Endothelial cell of umbilical vein (primary cell): ENCODE measurements around the gene INHBE. TPM values are rescaled to one million over a fixed set of nuclear protein-coding genes. Genes with fewer than 3 reads are reported as not detected.

Experiments
- BruUV-seq: library from RNA; stranded (reverse); fragments of 400-500 nt; replicated peaks from 2 replicates; lab custom pipeline; 2021; lab: Mats Ljungman, UMichigan
- CTCF ChIA-PET: fragments of 300-600, 350-600 bp; sonication (Branson Sonifier 250); formaldehyde crosslinking; loops from one replicate; lab custom pipeline; 2021; ENCODE audit warnings: antibody characterized with exemption, inconsistent platforms; lab: Charles Lee
- POLR2A ChIA-PET: fragments of 300-600, 350-600 bp; sonication (Branson Sonifier 250); formaldehyde crosslinking; loops from one replicate; lab custom pipeline; 2021; ENCODE audit warnings: antibody characterized with exemption, inconsistent platforms; lab: Charles Lee
- DNase-seq: peaks from one replicate; pipeline ENCODE4 v3.0.0-alpha.2; 2011; ENCODE audit warnings: low read depth, low spot score
- FAIRE-seq: peaks from 2 replicates; lab custom pipeline; 2011; peaks lifted over from hg19 to GRCh38; lab: Jason Lieb, UNC
- H2AFZ ChIP-seq: 2 replicates; pipeline ENCODE4 v1.6.0; 2012; ENCODE audit warnings: low read depth, low read length, control low read depth, inconsistent platforms
- H3K27ac ChIP-seq: 2 replicates; pipeline ENCODE4 v1.5.1; 2011; ENCODE audit warnings: low read depth, mild to moderate bottlenecking, control low read depth, low read length, moderate library complexity; ENCODE audit not compliant: insufficient read depth
- H3K27me3 ChIP-seq, 2 experiments: 2 replicates each; pipeline versions ENCODE4 v1.6.0 to v1.6.1; 2011; ENCODE audit warnings: low read length in 2 of 2, mixed read lengths in 1 of 2; ENCODE audit not compliant: control insufficient read depth in 2 of 2, insufficient read depth in 2 of 2
- H3K36me3 ChIP-seq, 2 experiments: 2 replicates in 1 of 2; 3 replicates in 1 of 2; pipeline ENCODE4 v1.5.1; 2011; ENCODE audit warnings: low read length in 2 of 2, mild to moderate bottlenecking in 1 of 2, moderate library complexity in 1 of 2; ENCODE audit not compliant: control insufficient read depth in 2 of 2, insufficient read depth in 2 of 2; ENCODE audit errors: extremely low read depth in 1 of 2
- H3K4me1 ChIP-seq: 3 replicates; pipeline ENCODE4 v1.5.1; 2011; ENCODE audit warnings: mild to moderate bottlenecking, low read length; ENCODE audit not compliant: control insufficient read depth, insufficient read depth; ENCODE audit errors: extremely low read depth
- H3K4me2 ChIP-seq: 2 replicates; pipeline ENCODE4 v1.6.1; 2011; ENCODE audit warnings: low read length, control low read depth, mixed read lengths; ENCODE audit not compliant: insufficient read depth
- H3K4me3 ChIP-seq, 3 experiments: fragments of 200-600 bp in 1 of 3; sonication (generic), shearing (Covaris generic) in 1 of 3; replicated peaks in 1 of 3; 2 replicates each; pipeline ENCODE4 v1.5.1; 2011 to 2016; ENCODE audit warnings: control low read depth in 3 of 3, low read length in 3 of 3, mild to moderate bottlenecking in 2 of 3, inconsistent platforms in 1 of 3, low read depth in 1 of 3, moderate library complexity in 1 of 3; ENCODE audit not compliant: insufficient read depth in 1 of 3
- H3K79me2 ChIP-seq: 2 replicates; pipeline ENCODE4 v1.6.0; 2012; ENCODE audit warnings: low read length, inconsistent platforms; ENCODE audit not compliant: control insufficient read depth, insufficient read depth
- H3K9ac ChIP-seq: replicated peaks from 2 replicates; pipeline ENCODE3; 2011; ENCODE audit warnings: low read length, control low read depth; ENCODE audit not compliant: insufficient read depth; ENCODE audit errors: extremely low read depth
- H3K9me1 ChIP-seq: replicated peaks from 3 replicates; pipeline ENCODE4 v1.6.0; 2011; ENCODE audit warnings: mild to moderate bottlenecking, low read length; ENCODE audit not compliant: control insufficient read depth, insufficient read depth; ENCODE audit errors: extremely low read depth
- H3K9me3 ChIP-seq: replicated peaks from 2 replicates; pipeline ENCODE4 v1.5.1; 2012; ENCODE audit warnings: low read length, inconsistent platforms; ENCODE audit not compliant: control insufficient read depth, insufficient read depth
- H4K20me1 ChIP-seq: replicated peaks from 2 replicates; pipeline ENCODE3; 2011; ENCODE audit warnings: mild to moderate bottlenecking, low read length; ENCODE audit not compliant: control insufficient read depth, insufficient read depth; ENCODE audit errors: extremely low read depth
- CTCF ChIP-seq, 2 donors: IDR thresholded peaks; 1 replicate in 1 of 2; 2 replicates in 1 of 2; pipeline ENCODE4 v1.5.1; 2011; ENCODE audit warnings: low read length in 2 of 2, mild to moderate bottlenecking in 2 of 2, moderate library complexity in 2 of 2, control low read depth in 1 of 2, inconsistent platforms in 1 of 2, low read depth in 1 of 2; ENCODE audit not compliant: insufficient read depth in 1 of 2; ENCODE audit errors: extremely low read depth in 1 of 2
- FOS ChIP-seq: IDR thresholded peaks from 2 replicates; pipeline ENCODE4 v1.6.1; 2011; ENCODE audit warnings: mild to moderate bottlenecking, low read length, moderate library complexity, borderline replicate concordance; ENCODE audit not compliant: insufficient read depth
- GATA2 ChIP-seq: IDR thresholded peaks from 2 replicates; pipeline ENCODE4 v1.7.0; 2011; ENCODE audit warnings: low read depth, mild to moderate bottlenecking, moderate library complexity, mixed read lengths, low read length; ENCODE audit not compliant: insufficient read length, insufficient read depth
- JUN ChIP-seq: IDR thresholded peaks from 2 replicates; pipeline ENCODE4 v1.6.1; 2011; ENCODE audit warnings: borderline replicate concordance, low read depth; ENCODE audit not compliant: insufficient read length, insufficient read depth
- MAX ChIP-seq: IDR thresholded peaks from 2 replicates; pipeline ENCODE4 v1.6.1; 2011; ENCODE audit not compliant: insufficient read depth, insufficient read length
- MYC ChIP-seq: IDR thresholded peaks from one replicate; pipeline ENCODE4 v1.6.1; 2011; ENCODE audit warnings: mild to moderate bottlenecking, low read depth, low read length
- POLR2A ChIP-seq: IDR thresholded peaks from 2 replicates; pipeline ENCODE4 v1.6.1; 2012; ENCODE audit warnings: low read depth, mild to moderate bottlenecking, control low read depth, low read length
- POLR2AphosphoS5 ChIP-seq: IDR thresholded peaks from 2 replicates; pipeline ENCODE4 v1.6.1; 2012; ENCODE audit warnings: low read depth, mild to moderate bottlenecking, control low read depth, low read length, moderate library complexity; ENCODE audit not compliant: insufficient read depth
- dilution Hi-C: fragments of 300-500 bp; cut with MboI; formaldehyde crosslinking; loops from one replicate; pipeline ENCODE4 v1.15.0; 2019; ENCODE audit warnings: low sequenced_read_pairs; ENCODE audit not compliant: extremely low pct_ligation_motif_present
- intact Hi-C: fragments of 100-400 bp; cut with micrococcal nuclease; formaldehyde crosslinking; loops from one replicate; pipeline ENCODE4 v1.10.0; 2022
- polyA plus RNA-seq, 4 experiments: library from polyadenylated mRNA; depleted of rRNA in 3 of 4; stranded (reverse) in 3 of 4; unstranded in 1 of 4; fragments of >200 nt; gene quantifications; 2 replicates each; pipeline versions ENCODE4 v1.2.1 to v1.2.3, GENCODE V29; 2011 to 2012; ENCODE audit warnings: missing spikeins in 1 of 4
- total RNA-seq: library from RNA; stranded (reverse); gene quantifications from 2 replicates; pipeline ENCODE4 v1.2.3, GENCODE V29; 2021

INHBE gene
- total and polyA plus RNA-seq, 2 donors (not counting 3 experiments of a cell fraction or from before 2014, with no cell fraction given) = not detected

GRCh38 chr12:57485695-57486094, 30.6 kb downstream of the INHBE start:
- no peak for DNase-seq
- peaks cover 23% of the 10 kb centered on the region for H3K79me2 ChIP-seq
- H3K4me3 ChIP-seq = no peak overlapping the region
- POLR2A ChIA-PET = no interaction called here
- BruUV-seq = no TSS peak
- no peak overlapping the region for H3K9ac ChIP-seq
- peaks cover 3% of the 10 kb centered on the region in 2 experiments for H3K27me3 ChIP-seq
- H3K4me2 ChIP-seq = no peak overlapping the region
- H2AFZ ChIP-seq = no peak overlapping the region
- CTCF ChIA-PET = interaction anchor here (0.6 to 1.3 kb wide), 2 partner anchors 10 to 153 kb away, joined by 3 to 4 read pairs; no protein-coding TSS in a partner anchor
- TF ChIP-seq MYC = no peak
- no peak for TF ChIP-seq POLR2AphosphoS5
- no peak for TF ChIP-seq JUN
- TF ChIP-seq POLR2A = no peak
- no peak for TF ChIP-seq CTCF (IDR thresholded peaks at IDR 0.05; ENCODE audit: extremely low read depth in 1 of 2, insufficient read depth in 1 of 2, low read depth in 1 of 2, low read length in 2 of 2)
- TF ChIP-seq FOS = no peak
- TF ChIP-seq GATA2 = no peak
- no peak for TF ChIP-seq MAX
- FAIRE-seq = no peak
- peaks cover 9% of the 10 kb centered on the region for H3K4me1 ChIP-seq
- intact Hi-C loops = loop anchor here (5.0 kb wide), 1 partner anchor 37 kb away; the partner anchor contains the start of genes DDIT3 and MBD6
- no peak overlapping the region for H3K27ac ChIP-seq
- no peaks in the 10 kb centered on the region for H3K9me1 ChIP-seq
- no peaks in the 10 kb centered on the region for H3K9me3 ChIP-seq
- no peaks in the 10 kb centered on the region for H4K20me1 ChIP-seq
- dilution Hi-C loops = no loop called here
- peaks cover 2 to 11% of the 10 kb centered on the region in 2 experiments for H3K36me3 ChIP-seq
